GM19467 (cell line): ENCODE results near the gene COX20.
"Not testable (repeated sequence)": the region's sequence is repeated elsewhere in the genome, so short reads cannot be mapped to it uniquely, and the experiment has no call there.

Experiments
- ATAC-seq: cut with Tn5 transposase; IDR thresholded peaks from one replicate; pipeline ENCODE4 v1.9.1; 2021; ENCODE audit warnings: mild to moderate bottlenecking, moderate library complexity; ENCODE audit not compliant: unreplicated experiment

The COX20 gene

GRCh38 chr1:244835276-244836134 is at the start of gene COX20:
COX20 (plus strand) TSS chr1:244835658; CDS start chr1:244835715, 57 bp downstream.
- peak; percentile 59 for ATAC-seq

GRCh38 chr1:244788493-244789275 is 46.8 kb upstream of the COX20 start:
- ATAC-seq: no peak

- ATAC-seq: no peak
Observed at GRCh38 chr1:244789276-244789580, 46.2 kb upstream of the COX20 start.

- no peak for ATAC-seq
Observed at GRCh38 chr1:244789731-244790130, 45.7 kb upstream of the COX20 start.

- no peak for ATAC-seq
Observed at GRCh38 chr1:244791061-244791460, 44.4 kb upstream of the COX20 start.

- no peak for ATAC-seq
Observed at GRCh38 chr1:244792188-244792850, 43.1 kb upstream of the COX20 start.

GRCh38 chr1:244794071-244794470 is 41.4 kb upstream of the COX20 start:
- ATAC-seq: no peak

GRCh38 chr1:244794516-244794915 is 40.9 kb upstream of the COX20 start:
- ATAC-seq: not testable (repeated sequence)

- ATAC-seq: no peak
Observed at GRCh38 chr1:244796719-244797406, 38.6 kb upstream of the COX20 start.

- ATAC-seq: no peak
Observed at GRCh38 chr1:244800821-244801220, 34.6 kb upstream of the COX20 start.

GRCh38 chr1:244801246-244801645 is 34.2 kb upstream of the COX20 start:
- ATAC-seq: no peak

GRCh38 chr1:244802041-244802440 is 33.4 kb upstream of the COX20 start:
- no peak for ATAC-seq

- no peak for ATAC-seq
Observed at GRCh38 chr1:244802556-244803239, 32.8 kb upstream of the COX20 start.

- ATAC-seq: no peak
Observed at GRCh38 chr1:244804841-244805240, 30.6 kb upstream of the COX20 start.

GRCh38 chr1:244807138-244807537 is 28.3 kb upstream of the COX20 start:
- no peak for ATAC-seq

GRCh38 chr1:244810221-244810620 is 25.2 kb upstream of the COX20 start:
- no peak for ATAC-seq

GRCh38 chr1:244813327-244813726 is 22.1 kb upstream of the COX20 start:
- ATAC-seq: no peak

GRCh38 chr1:244815600-244816099 is 19.8 kb upstream of the COX20 start:
- ATAC-seq: no peak

- no peak for ATAC-seq
Observed at GRCh38 chr1:244817415-244817894, 18.0 kb upstream of the COX20 start.

GRCh38 chr1:244820131-244820530 is 15.3 kb upstream of the COX20 start:
- no peak for ATAC-seq
